K562 (cell line): Measurements from ENCODE around the gene ZNF668. TPM values are rescaled to one million over a fixed set of nuclear protein-coding genes. Genes with fewer than 3 reads are reported as not detected.

Source experiments
- BRD4 ChIP-seq: fragments of 200-600 bp; sonication (generic); IDR thresholded peaks from 2 replicates; pipeline ENCODE4 v1.6.1; 2017; ENCODE audit warnings: inconsistent platforms
- C11orf30 ChIP-seq: fragments of 450-650 bp; IDR thresholded peaks from 2 replicates; pipeline ENCODE4 v1.6.1; 2016; ENCODE audit warnings: low read depth, mild to moderate bottlenecking
- CTBP1 ChIP-seq: fragments of 450-650 bp; IDR thresholded peaks from 2 replicates; pipeline ENCODE4 v1.6.1; 2016; ENCODE audit warnings: borderline replicate concordance
- GTF2B ChIP-seq: IDR thresholded peaks from 2 replicates; pipeline ENCODE4 v1.6.1; 2011; ENCODE audit not compliant: insufficient read length; ENCODE audit errors: extremely low read depth
- KLF6 ChIP-seq: fragments of 250-450 bp; sonication (Bioruptor Pico); IDR thresholded peaks from 2 replicates; pipeline ENCODE4 v1.4.0; 2020; ENCODE audit warnings: mild to moderate bottlenecking, moderate library complexity, borderline replicate concordance
- NFE2 ChIP-seq: IDR thresholded peaks from 2 replicates; pipeline ENCODE4 v1.6.1; 2014; ENCODE audit warnings: antibody characterized with exemption, low read depth
- RHOXF2B ChIP-seq: fragments of 250-450 bp; sonication (Bioruptor Pico); conservative IDR thresholded peaks from 2 replicates; pipeline ENCODE4 v1.5.1; 2021
- SUPT5H ChIP-seq: fragments of 450-650 bp; IDR thresholded peaks from 2 replicates; pipeline ENCODE4 v1.6.1; 2016
- ZBTB17 ChIP-seq: fragments of 450-650 bp; formaldehyde crosslinking; IDR thresholded peaks from 2 replicates; pipeline ENCODE4 v1.4.0; 2020; ENCODE audit warnings: mild to moderate bottlenecking
- ZNF133 ChIP-seq: fragments of 250-450 bp; sonication (Bioruptor Pico); IDR thresholded peaks from 2 replicates; pipeline ENCODE4 v1.4.0; 2020; ENCODE audit warnings: mild to moderate bottlenecking
- ZNF778 ChIP-seq: fragments of 450-650 bp; formaldehyde crosslinking; IDR thresholded peaks from 2 replicates; pipeline ENCODE4 v1.4.0; 2020; ENCODE audit warnings: mild to moderate bottlenecking, moderate library complexity
- ZNF780A ChIP-seq: fragments of 250-450 bp; sonication (Bioruptor Pico); IDR thresholded peaks from 2 replicates; pipeline ENCODE4 v1.5.0; 2021; ENCODE audit warnings: mild to moderate bottlenecking
- polyA plus RNA-seq, 8 experiments: library from polyadenylated mRNA; depleted of rRNA in 4 of 8; stranded (reverse) in 5 of 8; unstranded in 3 of 8; fragments of >200 nt; fragmentation: Nextera tagmentation in 2 of 8; fragmentation: Illumina TruSeq in 1 of 8; extraction: Ambion mirVana in 2 of 8; extraction: Trizol in 1 of 8; gene quantifications; 2 replicates each; pipeline versions ENCODE4 v1.2.1 to v1.2.3, GENCODE V29; 2011 to 2014; ENCODE audit warnings: inconsistent platforms in 1 of 8, missing spikeins in 1 of 8
- total RNA-seq, 7 experiments: library from RNA; depleted of rRNA in 6 of 7; stranded (reverse); fragments of >200 nt in 6 of 7; fragmentation: Illumina TruSeq in 2 of 7; extraction: Trizol in 2 of 7; gene quantifications; 2 replicates each; pipeline versions ENCODE4 v1.2.1 to v1.2.3, GENCODE V29; 2011 to 2021; ENCODE audit warnings: low replicate concordance in 1 of 7
- TF ChIP-seq, protein P1 (sequence below): fragments of 450-650 bp; IDR thresholded peaks from 2 replicates; pipeline ENCODE4 v1.6.1; 2014; ENCODE audit warnings: low read depth, mild to moderate bottlenecking, moderate library complexity, borderline replicate concordance
- TF ChIP-seq, protein P2 (sequence below): sonication (generic); formaldehyde crosslinking; IDR thresholded peaks from 2 replicates; pipeline ENCODE4 v1.8.0; 2022; ENCODE audit warnings: mild to moderate bottlenecking, missing genetic modification reagents
- TF ChIP-seq, protein P3 (sequence below): fragments of 250-450 bp; sonication (Bioruptor Pico); IDR thresholded peaks from 2 replicates; pipeline ENCODE4 v1.4.0; 2020

The ZNF668 gene
- total and polyA plus RNA-seq, 9 of the 15 experiments (the other 6 are each of a cell fraction or from before 2014, with no cell fraction given), result 0.04 to 15.3 (median 3.8) TPM; not detected in 1

DNA sequence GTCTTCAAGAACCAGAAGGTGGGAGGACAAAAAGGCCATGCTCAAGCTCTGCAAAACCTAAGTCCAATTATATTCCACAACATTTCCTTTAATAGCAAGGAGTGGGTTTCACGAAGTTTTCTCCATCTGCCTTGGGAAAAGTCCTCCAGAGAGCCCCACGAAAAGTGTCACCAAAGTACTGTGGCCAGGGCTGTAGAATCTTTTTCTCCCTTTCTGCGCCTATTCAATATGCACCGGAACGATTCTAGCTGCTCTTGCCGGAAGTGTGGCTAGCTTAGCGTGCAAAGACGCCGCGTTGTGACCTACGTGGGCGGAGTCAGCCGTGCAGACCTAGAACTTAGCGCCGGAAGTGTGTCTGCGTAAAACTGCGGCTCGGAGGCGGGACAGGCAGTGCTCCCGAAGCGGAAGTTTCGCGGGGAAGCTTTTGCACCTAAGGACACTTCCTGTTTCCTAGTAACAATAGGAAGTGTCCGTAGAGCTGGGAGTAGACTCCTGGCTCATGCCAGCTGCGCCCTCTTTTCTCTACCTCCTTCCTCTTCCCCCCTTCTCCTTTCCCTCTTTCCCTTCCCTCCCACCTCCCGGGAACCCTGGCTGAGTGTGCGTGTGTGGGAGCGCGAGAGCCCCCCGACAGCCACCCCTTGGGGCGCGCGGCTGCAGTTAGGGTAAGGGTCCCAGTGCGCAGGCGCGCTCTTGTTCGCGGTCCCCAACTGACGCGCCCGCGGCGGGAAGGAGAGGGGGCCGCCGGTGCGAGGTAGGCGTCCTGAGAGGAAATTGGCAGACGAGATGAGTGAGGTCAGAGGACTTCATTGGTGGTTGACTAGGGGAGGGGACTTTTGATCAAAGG lies at the start of gene ZNF668, which contains the start of gene ZNF646 (continued):
- TF ChIP-seq, protein P1, sequence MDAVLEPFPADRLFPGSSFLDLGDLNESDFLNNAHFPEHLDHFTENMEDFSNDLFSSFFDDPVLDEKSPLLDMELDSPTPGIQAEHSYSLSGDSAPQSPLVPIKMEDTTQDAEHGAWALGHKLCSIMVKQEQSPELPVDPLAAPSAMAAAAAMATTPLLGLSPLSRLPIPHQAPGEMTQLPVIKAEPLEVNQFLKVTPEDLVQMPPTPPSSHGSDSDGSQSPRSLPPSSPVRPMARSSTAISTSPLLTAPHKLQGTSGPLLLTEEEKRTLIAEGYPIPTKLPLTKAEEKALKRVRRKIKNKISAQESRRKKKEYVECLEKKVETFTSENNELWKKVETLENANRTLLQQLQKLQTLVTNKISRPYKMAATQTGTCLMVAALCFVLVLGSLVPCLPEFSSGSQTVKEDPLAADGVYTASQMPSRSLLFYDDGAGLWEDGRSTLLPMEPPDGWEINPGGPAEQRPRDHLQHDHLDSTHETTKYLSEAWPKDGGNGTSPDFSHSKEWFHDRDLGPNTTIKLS, result peak; percentile 77
- TF ChIP-seq GTF2B (no peak), C11orf30 (peak; percentile 97), RHOXF2B (CRISPR knock-in tag) (no peak), ZNF778 (no peak), ZNF133 (CRISPR knock-in tag) (no peak), NFE2 (0 out of 2 replicates have a peak, but pooled peaks have one; percentile 1), KLF6 (0 out of 2 replicates have a peak, but pooled peaks have one; percentile 20), BRD4 (no peak), SUPT5H (peak; percentile 96), ZBTB17 (no peak; the same call in 1 of the 2 replicates), ZNF780A (CRISPR knock-in tag) (no peak), CTBP1 (peak; percentile 79)
- TF ChIP-seq, protein P2, sequence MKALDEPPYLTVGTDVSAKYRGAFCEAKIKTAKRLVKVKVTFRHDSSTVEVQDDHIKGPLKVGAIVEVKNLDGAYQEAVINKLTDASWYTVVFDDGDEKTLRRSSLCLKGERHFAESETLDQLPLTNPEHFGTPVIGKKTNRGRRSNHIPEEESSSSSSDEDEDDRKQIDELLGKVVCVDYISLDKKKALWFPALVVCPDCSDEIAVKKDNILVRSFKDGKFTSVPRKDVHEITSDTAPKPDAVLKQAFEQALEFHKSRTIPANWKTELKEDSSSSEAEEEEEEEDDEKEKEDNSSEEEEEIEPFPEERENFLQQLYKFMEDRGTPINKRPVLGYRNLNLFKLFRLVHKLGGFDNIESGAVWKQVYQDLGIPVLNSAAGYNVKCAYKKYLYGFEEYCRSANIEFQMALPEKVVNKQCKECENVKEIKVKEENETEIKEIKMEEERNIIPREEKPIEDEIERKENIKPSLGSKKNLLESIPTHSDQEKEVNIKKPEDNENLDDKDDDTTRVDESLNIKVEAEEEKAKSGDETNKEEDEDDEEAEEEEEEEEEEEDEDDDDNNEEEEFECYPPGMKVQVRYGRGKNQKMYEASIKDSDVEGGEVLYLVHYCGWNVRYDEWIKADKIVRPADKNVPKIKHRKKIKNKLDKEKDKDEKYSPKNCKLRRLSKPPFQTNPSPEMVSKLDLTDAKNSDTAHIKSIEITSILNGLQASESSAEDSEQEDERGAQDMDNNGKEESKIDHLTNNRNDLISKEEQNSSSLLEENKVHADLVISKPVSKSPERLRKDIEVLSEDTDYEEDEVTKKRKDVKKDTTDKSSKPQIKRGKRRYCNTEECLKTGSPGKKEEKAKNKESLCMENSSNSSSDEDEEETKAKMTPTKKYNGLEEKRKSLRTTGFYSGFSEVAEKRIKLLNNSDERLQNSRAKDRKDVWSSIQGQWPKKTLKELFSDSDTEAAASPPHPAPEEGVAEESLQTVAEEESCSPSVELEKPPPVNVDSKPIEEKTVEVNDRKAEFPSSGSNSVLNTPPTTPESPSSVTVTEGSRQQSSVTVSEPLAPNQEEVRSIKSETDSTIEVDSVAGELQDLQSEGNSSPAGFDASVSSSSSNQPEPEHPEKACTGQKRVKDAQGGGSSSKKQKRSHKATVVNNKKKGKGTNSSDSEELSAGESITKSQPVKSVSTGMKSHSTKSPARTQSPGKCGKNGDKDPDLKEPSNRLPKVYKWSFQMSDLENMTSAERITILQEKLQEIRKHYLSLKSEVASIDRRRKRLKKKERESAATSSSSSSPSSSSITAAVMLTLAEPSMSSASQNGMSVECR (CRISPR knock-in tag), result peak; percentile 31
- TF ChIP-seq, protein P3, sequence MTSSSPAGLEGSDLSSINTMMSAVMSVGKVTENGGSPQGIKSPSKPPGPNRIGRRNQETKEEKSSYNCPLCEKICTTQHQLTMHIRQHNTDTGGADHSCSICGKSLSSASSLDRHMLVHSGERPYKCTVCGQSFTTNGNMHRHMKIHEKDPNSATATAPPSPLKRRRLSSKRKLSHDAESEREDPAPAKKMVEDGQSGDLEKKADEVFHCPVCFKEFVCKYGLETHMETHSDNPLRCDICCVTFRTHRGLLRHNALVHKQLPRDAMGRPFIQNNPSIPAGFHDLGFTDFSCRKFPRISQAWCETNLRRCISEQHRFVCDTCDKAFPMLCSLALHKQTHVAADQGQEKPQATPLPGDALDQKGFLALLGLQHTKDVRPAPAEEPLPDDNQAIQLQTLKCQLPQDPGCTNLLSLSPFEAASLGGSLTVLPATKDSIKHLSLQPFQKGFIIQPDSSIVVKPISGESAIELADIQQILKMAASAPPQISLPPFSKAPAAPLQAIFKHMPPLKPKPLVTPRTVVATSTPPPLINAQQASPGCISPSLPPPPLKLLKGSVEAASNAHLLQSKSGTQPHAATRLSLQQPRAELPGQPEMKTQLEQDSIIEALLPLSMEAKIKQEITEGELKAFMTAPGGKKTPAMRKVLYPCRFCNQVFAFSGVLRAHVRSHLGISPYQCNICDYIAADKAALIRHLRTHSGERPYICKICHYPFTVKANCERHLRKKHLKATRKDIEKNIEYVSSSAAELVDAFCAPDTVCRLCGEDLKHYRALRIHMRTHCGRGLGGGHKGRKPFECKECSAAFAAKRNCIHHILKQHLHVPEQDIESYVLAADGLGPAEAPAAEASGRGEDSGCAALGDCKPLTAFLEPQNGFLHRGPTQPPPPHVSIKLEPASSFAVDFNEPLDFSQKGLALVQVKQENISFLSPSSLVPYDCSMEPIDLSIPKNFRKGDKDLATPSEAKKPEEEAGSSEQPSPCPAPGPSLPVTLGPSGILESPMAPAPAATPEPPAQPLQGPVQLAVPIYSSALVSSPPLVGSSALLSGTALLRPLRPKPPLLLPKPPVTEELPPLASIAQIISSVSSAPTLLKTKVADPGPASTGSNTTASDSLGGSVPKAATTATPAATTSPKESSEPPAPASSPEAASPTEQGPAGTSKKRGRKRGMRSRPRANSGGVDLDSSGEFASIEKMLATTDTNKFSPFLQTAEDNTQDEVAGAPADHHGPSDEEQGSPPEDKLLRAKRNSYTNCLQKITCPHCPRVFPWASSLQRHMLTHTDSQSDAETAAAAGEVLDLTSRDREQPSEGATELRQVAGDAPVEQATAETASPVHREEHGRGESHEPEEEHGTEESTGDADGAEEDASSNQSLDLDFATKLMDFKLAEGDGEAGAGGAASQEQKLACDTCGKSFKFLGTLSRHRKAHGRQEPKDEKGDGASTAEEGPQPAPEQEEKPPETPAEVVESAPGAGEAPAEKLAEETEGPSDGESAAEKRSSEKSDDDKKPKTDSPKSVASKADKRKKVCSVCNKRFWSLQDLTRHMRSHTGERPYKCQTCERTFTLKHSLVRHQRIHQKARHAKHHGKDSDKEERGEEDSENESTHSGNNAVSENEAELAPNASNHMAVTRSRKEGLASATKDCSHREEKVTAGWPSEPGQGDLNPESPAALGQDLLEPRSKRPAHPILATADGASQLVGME (CRISPR knock-in tag), result no peak
